Activated naive CD4-positive, alpha-beta T cell treated with anti-CD3 and anti-CD28 coated beads for 36 hours (primary cell): ENCODE data around the gene TRIP10. TPM values are rescaled to one million over a fixed set of nuclear protein-coding genes. Genes with fewer than 3 reads are reported as not detected.

Experiments
- CTCF ChIA-PET: fragments of 350-600 bp; sonication (Branson Sonifier 250); formaldehyde crosslinking; loops from one replicate; lab custom pipeline; 2021; ENCODE audit warnings: antibody characterized with exemption; lab: Charles Lee
- DNase-seq: peaks from one replicate; pipeline ENCODE4 v3.0.0-alpha.2; 2020
- H3K27ac Mint-ChIP-seq: one replicate; pipeline ENCODE4 v1.8.0; 2021; ENCODE audit warnings: mild to moderate bottlenecking, mixed read lengths
- H3K27me3 Mint-ChIP-seq: one replicate; pipeline ENCODE4 v1.8.0; 2021; ENCODE audit warnings: low read depth, mixed read lengths
- H3K36me3 Mint-ChIP-seq: one replicate; pipeline ENCODE4 v1.8.0; 2021; ENCODE audit warnings: low read depth, mixed read lengths
- H3K4me1 Mint-ChIP-seq: one replicate; pipeline ENCODE4 v1.8.0; 2021; ENCODE audit warnings: low read depth, mixed read lengths
- H3K4me3 Mint-ChIP-seq: one replicate; pipeline ENCODE4 v1.8.0; 2021; ENCODE audit warnings: mild to moderate bottlenecking, moderate library complexity, mixed read lengths
- H3K9me3 Mint-ChIP-seq: one replicate; pipeline ENCODE4 v1.8.0; 2021; ENCODE audit warnings: mixed read lengths
- intact Hi-C: fragments of 100-400 bp; cut with micrococcal nuclease; formaldehyde crosslinking; loops from one replicate; pipeline ENCODE4 v1.15.1; 2023
- total RNA-seq, 2 experiments: library from RNA; stranded (reverse); gene quantifications; one replicate each; pipeline ENCODE4 v1.2.3, GENCODE V29; 2021

The TRIP10 gene
- total RNA-seq, 2 experiments from 2014 or later = 56.2 to 61.1 TPM

- Mint-ChIP-seq H3K27me3 (no peaks in the 10 kb centered on the region), H3K27ac (no peak overlapping the region), H3K36me3 (peaks cover 15% of the 10 kb centered on the region), H3K4me3 (no peak overlapping the region), H3K9me3 (no peaks in the 10 kb centered on the region), H3K4me1 (peaks cover 22% of the 10 kb centered on the region)
- CTCF ChIA-PET = no interaction called here
- no peak for DNase-seq
- intact Hi-C loops = no loop called here
Observed at GRCh38 chr19:6733338-6734095, 6.0 kb upstream of the TRIP10 start.

GRCh38 chr19:6734096-6734696 is 5.3 kb upstream of the TRIP10 start:
- CTCF ChIA-PET = no interaction called here
- Mint-ChIP-seq H3K4me3 (no peak overlapping the region), H3K36me3 (peaks cover 15% of the 10 kb centered on the region), H3K27me3 (no peaks in the 10 kb centered on the region), H3K4me1 (peaks cover 29% of the 10 kb centered on the region), H3K9me3 (no peaks in the 10 kb centered on the region), H3K27ac (no peak overlapping the region)
- intact Hi-C loops = no loop called here
- no peak for DNase-seq

DNA sequence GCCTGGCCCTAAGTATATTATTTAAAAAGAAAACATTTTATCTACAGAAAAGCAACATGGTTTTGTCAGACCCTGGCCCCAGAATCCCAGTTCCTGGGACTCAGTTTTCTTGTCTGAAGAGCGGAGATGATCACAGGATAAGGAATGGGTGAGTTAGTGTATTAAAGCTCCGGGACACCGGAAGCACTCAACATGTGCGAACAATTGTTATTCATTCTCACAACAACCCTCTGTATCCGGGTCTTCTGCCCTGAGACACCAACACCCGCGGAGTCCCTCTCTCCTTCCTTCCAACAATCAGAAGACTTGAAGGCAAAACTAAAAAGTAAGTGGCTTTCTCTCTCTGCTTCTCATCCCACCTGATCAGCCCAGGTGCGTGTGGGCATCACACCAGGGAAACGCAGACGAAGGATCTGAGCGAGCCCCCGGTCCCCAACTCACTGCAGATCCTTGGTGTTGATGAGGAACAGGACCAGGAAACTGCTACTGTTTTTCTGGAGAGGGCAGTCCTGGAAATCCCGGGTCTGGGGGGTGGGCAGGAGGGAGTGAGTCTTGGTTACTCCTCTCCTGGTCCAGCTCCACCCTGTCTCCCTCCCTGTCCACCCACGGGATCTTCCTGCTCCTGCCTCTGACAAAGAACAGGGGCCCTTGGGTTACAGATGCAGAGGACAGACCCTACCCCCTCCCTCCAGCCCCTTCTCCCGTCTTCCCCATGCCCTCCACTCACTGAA is 4.1 kb upstream of the TRIP10 start:
- DNase-seq = no peak
- Mint-ChIP-seq H3K4me3 (peak overlapping the region; percentile 98), H3K9me3 (no peaks in the 10 kb centered on the region), H3K27me3 (no peaks in the 10 kb centered on the region), H3K27ac (peak overlapping the region; percentile 98), H3K36me3 (peaks cover 15% of the 10 kb centered on the region), H3K4me1 (peaks cover 31% of the 10 kb centered on the region)
- intact Hi-C loops = loop anchor here (5.0 kb wide), 1 partner anchor 203 kb away; the partner anchor contains the start of gene TNFSF9
- CTCF ChIA-PET = interaction anchor here (0.5 to 2.3 kb wide), 9 partner anchors 33 to 257 kb away, joined by 3 to 16 read pairs (median 6); partner anchors contain the start of gene TNFSF14

DNA sequence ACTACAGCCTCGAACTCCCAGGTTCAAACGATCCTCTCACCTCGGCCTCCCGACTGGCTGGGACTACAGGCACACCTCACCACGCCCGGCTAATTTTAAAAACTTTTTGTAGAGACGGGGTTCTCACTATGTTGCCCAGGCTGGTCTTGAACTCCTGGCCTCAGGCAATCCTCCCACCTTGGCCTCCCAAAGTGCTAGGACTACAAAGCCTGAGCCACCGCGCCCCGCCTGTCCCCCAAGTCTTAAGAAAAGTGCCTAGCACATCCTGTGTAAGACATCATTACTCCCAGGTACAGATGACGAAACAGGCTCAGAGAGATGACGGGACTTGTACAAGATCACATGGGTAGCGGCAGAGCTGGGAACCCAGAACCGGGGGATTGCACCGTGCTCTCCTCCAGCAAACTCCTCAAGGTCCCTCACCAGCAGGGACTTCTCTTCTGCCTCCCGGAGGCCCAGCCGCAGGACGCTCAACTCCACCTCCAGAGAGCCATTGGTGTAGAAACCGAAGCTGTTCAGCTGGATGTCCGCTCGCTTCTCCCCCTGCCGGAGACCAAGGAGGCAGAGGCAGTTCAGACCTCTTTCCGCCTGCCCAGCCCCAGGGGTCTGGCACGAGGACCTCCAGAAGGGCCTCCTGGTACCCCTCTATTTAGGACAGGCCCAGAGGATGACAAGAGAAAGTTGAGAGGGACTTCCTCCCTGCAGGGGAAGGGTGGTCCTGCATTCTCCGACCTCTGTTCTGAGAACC is 3.1 kb upstream of the TRIP10 start:
- H3K27ac Mint-ChIP-seq = peak overlapping the region; percentile 98
- no peaks in the 10 kb centered on the region for H3K9me3 Mint-ChIP-seq
- H3K27me3 Mint-ChIP-seq = no peaks in the 10 kb centered on the region
- intact Hi-C loops = loop anchor here (1.0 to 5.0 kb wide), 4 partner anchors 62 to 204 kb away; partner anchors contain the start of gene TNFSF9
- peaks cover 36% of the 10 kb centered on the region for H3K4me1 Mint-ChIP-seq
- CTCF ChIA-PET = interaction anchor here (0.6 to 2.3 kb wide), 12 partner anchors 32 to 219 kb away, joined by 3 to 16 read pairs (median 5); partner anchors contain the start of genes TNFSF14 and TNFSF9
- H3K36me3 Mint-ChIP-seq = peaks cover 18% of the 10 kb centered on the region
- peak; percentile 87 for DNase-seq
- H3K4me3 Mint-ChIP-seq = peak overlapping the region; percentile 98

DNA sequence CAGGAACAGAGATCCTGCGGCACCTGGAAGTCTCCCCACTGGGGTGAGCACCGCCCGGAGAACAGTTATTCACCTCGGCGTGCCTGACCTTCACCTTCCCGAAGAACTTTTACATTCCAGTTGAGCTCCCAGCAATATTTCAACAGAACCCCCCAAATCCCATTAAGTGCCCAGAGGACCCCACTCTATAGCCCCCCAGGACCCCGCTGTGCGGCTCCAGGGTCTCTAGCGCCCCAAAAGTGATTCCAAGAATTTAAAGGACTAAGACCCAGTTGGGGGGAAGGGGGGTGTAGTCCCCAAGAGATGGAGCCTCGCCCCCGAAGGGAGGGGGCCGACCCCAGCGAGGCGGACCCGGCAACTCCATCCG is 2.6 kb upstream of the TRIP10 start:
- H3K4me3 Mint-ChIP-seq = peak overlapping the region; percentile 98
- no peak for DNase-seq
- CTCF ChIA-PET = interaction anchor here (0.7 to 2.3 kb wide), 10 partner anchors 38 to 220 kb away, joined by 4 to 46 read pairs (median 6); partner anchors contain the start of gene TNFSF14
- intact Hi-C loops = loop anchor here (1.0 to 5.0 kb wide), 9 partner anchors 30 to 344 kb away; partner anchors contain the start of genes GTF2F1, SH2D3A, TNFSF14 and TNFSF9
- peak overlapping the region; percentile 98 for H3K27ac Mint-ChIP-seq
- H3K9me3 Mint-ChIP-seq = no peaks in the 10 kb centered on the region
- no peaks in the 10 kb centered on the region for H3K27me3 Mint-ChIP-seq
- peaks cover 40% of the 10 kb centered on the region for H3K4me1 Mint-ChIP-seq
- peaks cover 16% of the 10 kb centered on the region for H3K36me3 Mint-ChIP-seq

GRCh38 chr19:6737284-6737872 is 2.1 kb upstream of the TRIP10 start, which contains the start of gene GPR108:
TSS of gene GPR108 (minus strand) at chr19:6737580. CDS start at chr19:6737576, 4 bp downstream.
- Mint-ChIP-seq H3K4me1 (peaks cover 40% of the 10 kb centered on the region), H3K36me3 (peaks cover 15% of the 10 kb centered on the region), H3K27me3 (no peaks in the 10 kb centered on the region), H3K27ac (peak within 1 kb of the TSS; percentile 98), H3K4me3 (peak within 1 kb of the TSS; percentile 98), H3K9me3 (no peaks in the 10 kb centered on the region)
- DNase-seq = peak; percentile 100
- CTCF ChIA-PET = interaction anchor here (1.0 to 2.3 kb wide), 7 partner anchors 31 to 220 kb away, joined by 3 to 46 read pairs (median 9); partner anchors contain the start of genes SH2D3A and TNFSF14
- intact Hi-C loops = loop anchor here (1.0 to 5.0 kb wide), 7 partner anchors 30 to 344 kb away; partner anchors contain the start of genes GTF2F1, SH2D3A, TNFSF14 and TNFSF9

DNA sequence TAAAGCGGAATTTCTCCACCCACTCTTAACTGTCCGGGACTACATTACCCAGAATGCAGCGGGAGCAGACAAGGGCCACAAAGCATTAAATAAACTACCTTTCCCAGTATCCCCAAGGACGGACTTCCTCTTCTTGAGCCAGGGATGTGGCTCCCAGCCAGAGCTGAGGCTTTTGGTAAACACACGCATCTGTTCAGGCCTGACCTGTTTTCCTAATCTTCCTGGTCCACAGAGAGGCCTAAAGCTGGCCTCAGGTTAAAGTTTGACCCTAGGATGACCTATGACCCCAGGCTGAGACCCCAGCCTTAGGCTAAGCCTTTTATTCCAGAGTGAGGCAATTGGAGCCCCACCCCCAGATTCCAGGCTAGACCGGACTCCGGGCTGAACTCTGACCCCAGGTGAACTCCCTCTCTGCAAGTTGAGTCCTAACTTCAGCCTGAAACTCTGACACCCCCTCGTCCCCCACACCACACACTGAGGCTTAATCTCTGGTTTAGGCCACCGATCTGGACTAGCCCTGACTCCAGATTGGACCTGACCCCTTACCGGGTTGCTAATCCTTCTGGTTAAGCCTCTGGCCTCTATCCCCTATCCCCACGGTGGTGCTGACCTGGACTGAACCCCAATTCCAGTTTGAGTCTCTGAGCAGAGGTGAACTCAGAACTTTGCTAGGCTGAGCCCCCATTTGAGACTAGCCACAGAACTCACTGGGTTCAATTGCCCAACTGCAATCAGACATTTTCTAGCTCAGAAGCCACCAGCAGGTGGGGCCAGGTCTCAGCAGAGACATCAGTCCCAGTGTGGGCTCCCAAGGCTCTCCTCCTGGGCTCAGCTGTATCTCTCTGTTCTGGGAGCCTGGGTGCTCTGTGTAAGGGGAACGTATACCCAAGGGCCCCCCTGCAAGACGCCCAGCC is 1.4 kb upstream of the TRIP10 start:
- CTCF ChIA-PET = interaction anchor here (0.6 to 2.3 kb wide), 8 partner anchors 31 to 605 kb away, joined by 3 to 46 read pairs (median 4); partner anchors contain the start of genes SH2D3A, TNFSF14 and VAV1
- Mint-ChIP-seq H3K4me1 (peaks cover 40% of the 10 kb centered on the region), H3K27ac (peak overlapping the region; percentile 98), H3K27me3 (no peaks in the 10 kb centered on the region), H3K9me3 (no peaks in the 10 kb centered on the region), H3K36me3 (peaks cover 15% of the 10 kb centered on the region), H3K4me3 (peak overlapping the region; percentile 98)
- intact Hi-C loops = loop anchor here (1.0 to 5.0 kb wide), 11 partner anchors 29 to 627 kb away; partner anchors contain the start of genes GTF2F1, RFX2, SH2D3A and TNFSF14
- DNase-seq = peak; percentile 93

GRCh38 chr19:6738787-6739389 is 592 bp upstream of the TRIP10 start:
- Mint-ChIP-seq H3K36me3 (peaks cover 18% of the 10 kb centered on the region), H3K4me1 (peaks cover 40% of the 10 kb centered on the region), H3K27ac (peak overlapping the region; percentile 98), H3K9me3 (no peaks in the 10 kb centered on the region), H3K4me3 (peak overlapping the region; percentile 98), H3K27me3 (no peaks in the 10 kb centered on the region)
- DNase-seq = peak; percentile 54
- intact Hi-C loops = loop anchor here (1.0 to 5.0 kb wide), 8 partner anchors 14 to 628 kb away; partner anchors contain the start of genes RFX2, TNFSF9 and VAV1
- CTCF ChIA-PET = interaction anchor here (1.0 to 2.3 kb wide), 5 partner anchors 30 to 125 kb away, joined by 3 to 46 read pairs (median 4); partner anchors contain the start of genes SH2D3A, TNFSF14 and VAV1

DNA sequence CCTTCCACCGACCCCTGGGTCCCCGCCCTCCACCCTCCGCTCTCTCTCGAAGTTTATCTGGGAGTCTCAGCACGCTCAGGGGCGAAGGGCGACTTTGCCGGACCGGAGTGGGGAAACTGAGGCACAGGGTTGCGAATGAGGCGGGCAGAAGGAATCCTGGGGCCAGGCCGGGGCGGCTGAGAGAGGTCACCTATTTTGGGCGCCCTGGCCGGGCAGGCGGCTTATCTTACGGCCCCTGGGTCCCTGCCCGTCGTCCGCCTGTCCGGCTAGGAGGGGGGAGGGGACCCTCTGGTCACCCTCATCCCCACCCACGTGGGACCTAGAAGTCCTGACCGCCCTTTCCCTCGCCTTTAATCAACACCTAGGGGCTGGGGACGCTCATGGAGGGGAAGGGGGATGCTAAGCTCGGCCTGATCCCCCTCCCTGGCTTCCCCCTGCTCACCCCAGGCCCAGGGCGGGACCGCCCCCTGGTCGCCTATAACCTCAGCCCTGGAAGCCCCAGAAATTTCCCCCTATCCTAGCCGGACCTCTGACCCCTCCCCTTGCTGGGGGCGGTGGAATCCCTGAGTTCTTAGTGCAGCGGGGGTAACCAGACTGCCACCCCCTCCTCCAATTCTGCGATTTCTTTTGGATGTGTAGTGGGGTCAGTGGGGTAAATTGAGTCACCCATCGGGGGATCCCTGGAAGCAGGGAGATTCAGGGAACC is 556 bp downstream of the TRIP10 start:
- Mint-ChIP-seq H3K27ac (peak overlapping the region; percentile 74), H3K27me3 (no peaks in the 10 kb centered on the region), H3K4me1 (peaks cover 40% of the 10 kb centered on the region), H3K36me3 (peaks cover 23% of the 10 kb centered on the region), H3K4me3 (peak overlapping the region; percentile 98), H3K9me3 (no peaks in the 10 kb centered on the region)
- DNase-seq = peak; percentile 61
- intact Hi-C loops = loop anchor here (1.0 to 5.0 kb wide), 5 partner anchors 13 to 629 kb away; partner anchors contain the start of genes RFX2, TNFSF9 and VAV1
- CTCF ChIA-PET = no interaction called here
